Measurements from ENCODE around the gene SHISA8.
"Not testable (repeated sequence)": the region's sequence is repeated elsewhere in the genome, so short reads cannot be mapped to it uniquely, and the experiment has no call there.

Gene SHISA8

DNA sequence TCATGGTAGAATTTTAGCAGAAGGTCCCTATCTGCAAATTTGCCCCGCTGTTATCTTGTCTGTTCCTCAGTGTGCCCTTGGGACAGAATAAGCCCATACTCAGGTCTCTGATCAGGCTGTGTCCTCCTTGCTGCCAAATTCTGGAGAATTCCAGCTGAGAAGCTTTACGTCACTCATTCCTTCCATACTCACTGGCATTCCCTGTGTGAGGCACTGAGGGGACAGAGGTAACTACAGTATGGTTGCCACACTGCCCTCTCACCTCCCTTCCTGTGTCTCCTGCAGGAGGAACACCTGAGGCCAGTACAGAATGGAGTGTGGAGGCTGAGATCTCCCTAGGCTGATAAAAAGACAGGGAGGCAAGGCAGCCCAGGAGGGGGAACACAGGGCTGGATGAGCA lies 31.5 kb downstream of the SHISA8 start:
- Mint-ChIP-seq H3K27me3 (ENCODE audit: low read depth) (no peaks in the 10 kb centered on the region), H3K9me3 (no peaks in the 10 kb centered on the region), H3K36me3 (ENCODE audit: low read depth) (peaks cover 70% of the 10 kb centered on the region), H3K4me3 (no peak overlapping the region), H3K4me1 (ENCODE audit: low read depth) (peaks cover 2% of the 10 kb centered on the region), H3K27ac (no peak overlapping the region)
- DNase-seq (ENCODE audit: low spot score) = no peak

DNA sequence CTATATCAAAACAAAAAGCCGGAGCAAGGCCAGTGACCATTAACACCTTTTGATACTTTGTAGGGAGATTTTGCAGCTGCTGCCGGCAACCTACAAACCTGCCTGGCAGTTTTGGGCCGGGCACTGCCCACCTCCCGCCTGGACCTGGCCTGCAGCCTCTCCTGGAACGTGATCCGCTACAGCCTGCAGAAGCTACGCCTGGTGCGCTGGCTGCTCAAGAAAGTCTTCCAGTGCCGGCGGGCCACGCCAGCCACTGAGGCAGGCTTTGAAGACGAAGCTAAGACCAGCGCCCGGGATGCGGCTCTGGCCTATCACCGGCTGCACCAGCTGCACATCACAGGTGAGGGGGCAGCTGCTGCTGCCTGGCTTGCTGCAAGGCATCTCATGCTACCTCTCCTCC lies 34.2 kb downstream of the SHISA8 start:
- no peaks in the 10 kb centered on the region for H3K27me3 Mint-ChIP-seq (ENCODE audit: low read depth)
- DNase-seq (ENCODE audit: low spot score) = no peak
- no peak overlapping the region for H3K27ac Mint-ChIP-seq
- no peaks in the 10 kb centered on the region for H3K9me3 Mint-ChIP-seq
- H3K4me1 Mint-ChIP-seq (ENCODE audit: low read depth) = peaks cover 2% of the 10 kb centered on the region
- peaks cover 67% of the 10 kb centered on the region for H3K36me3 Mint-ChIP-seq (ENCODE audit: low read depth)
- no peak overlapping the region for H3K4me3 Mint-ChIP-seq

DNA sequence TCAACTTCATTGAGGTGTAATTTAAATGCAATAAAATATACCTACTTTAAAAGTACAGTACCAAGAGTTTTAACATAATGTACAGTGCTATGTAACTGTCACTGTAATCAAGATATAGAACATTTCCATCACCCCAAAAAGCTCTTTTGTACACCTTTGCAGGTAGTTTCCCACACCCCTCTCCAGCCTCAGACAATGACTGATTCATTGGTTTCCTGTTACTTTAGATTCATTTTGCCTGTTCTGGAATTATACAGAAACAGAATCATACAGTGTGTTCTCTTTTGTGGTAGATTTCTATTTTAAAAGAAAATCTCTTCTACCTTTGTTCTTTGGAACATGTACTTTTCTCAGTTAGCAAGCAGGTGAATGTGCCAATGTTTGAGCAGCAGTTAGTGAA lies 38.2 kb downstream of the SHISA8 start:
- Mint-ChIP-seq H3K36me3 (ENCODE audit: low read depth) (peaks cover 68% of the 10 kb centered on the region), H3K9me3 (no peaks in the 10 kb centered on the region), H3K27ac (peak overlapping the region; percentile 11), H3K4me3 (no peak overlapping the region), H3K4me1 (ENCODE audit: low read depth) (no peaks in the 10 kb centered on the region), H3K27me3 (ENCODE audit: low read depth) (no peaks in the 10 kb centered on the region)
- no peak for DNase-seq (ENCODE audit: low spot score)

DNA sequence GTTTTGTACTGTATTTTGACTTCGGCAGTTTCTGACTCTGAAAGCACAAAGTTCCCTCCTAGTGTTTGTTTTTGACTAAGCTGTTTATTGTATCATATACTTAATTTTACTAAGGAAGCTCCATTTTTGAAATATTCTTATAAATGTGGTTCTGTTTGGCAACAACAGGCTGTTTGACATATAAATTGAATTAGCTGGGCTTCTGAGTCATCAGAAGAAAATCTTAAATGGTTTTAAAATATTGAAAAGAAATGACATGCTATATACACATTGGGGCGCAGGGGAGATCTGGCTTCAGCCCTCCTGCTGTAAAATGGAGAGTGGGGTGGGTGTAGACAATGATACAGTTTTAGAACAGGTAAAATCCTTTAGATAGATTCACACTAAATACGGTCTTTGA lies 38.6 kb downstream of the SHISA8 start:
- H3K4me3 Mint-ChIP-seq = no peak overlapping the region
- no peaks in the 10 kb centered on the region for H3K4me1 Mint-ChIP-seq (ENCODE audit: low read depth)
- no peaks in the 10 kb centered on the region for H3K27me3 Mint-ChIP-seq (ENCODE audit: low read depth)
- DNase-seq (ENCODE audit: low spot score) = no peak
- no peaks in the 10 kb centered on the region for H3K9me3 Mint-ChIP-seq
- no peak overlapping the region for H3K27ac Mint-ChIP-seq
- peaks cover 65% of the 10 kb centered on the region for H3K36me3 Mint-ChIP-seq (ENCODE audit: low read depth)

GRCh38 chr22:41875531-41876270 lies 39.2 kb downstream of the SHISA8 start:
- no peak for DNase-seq (ENCODE audit: low spot score)
- Mint-ChIP-seq H3K4me3 (no peak overlapping the region), H3K4me1 (ENCODE audit: low read depth) (no peaks in the 10 kb centered on the region), H3K36me3 (ENCODE audit: low read depth) (peaks cover 66% of the 10 kb centered on the region), H3K9me3 (no peaks in the 10 kb centered on the region), H3K27ac (peak overlapping the region; percentile 41), H3K27me3 (ENCODE audit: low read depth) (no peaks in the 10 kb centered on the region)

DNA sequence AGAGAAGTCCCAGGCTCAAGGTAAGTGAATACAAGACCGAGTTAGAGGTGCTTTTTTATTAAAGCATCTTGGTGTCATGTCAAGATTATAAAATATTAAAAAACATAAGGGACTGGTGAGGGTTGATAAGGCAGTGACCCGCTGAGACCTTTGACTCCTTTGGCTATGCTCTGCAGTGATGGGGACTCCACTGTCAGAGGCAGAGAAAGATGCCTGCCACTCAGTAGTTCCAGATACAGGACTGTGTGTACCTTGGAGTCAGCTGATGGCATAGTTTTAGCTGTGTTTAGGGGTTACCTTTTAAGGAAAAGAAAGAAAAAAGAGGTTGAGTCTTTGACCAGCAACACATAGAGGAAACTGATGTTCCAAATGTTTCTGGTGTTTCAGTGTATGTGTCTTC lies 40.8 kb downstream of the SHISA8 start:
- DNase-seq (ENCODE audit: low spot score) = no peak
- Mint-ChIP-seq H3K4me1 (ENCODE audit: low read depth) (no peaks in the 10 kb centered on the region), H3K27me3 (ENCODE audit: low read depth) (no peaks in the 10 kb centered on the region), H3K36me3 (ENCODE audit: low read depth) (peaks cover 68% of the 10 kb centered on the region), H3K27ac (no peak overlapping the region), H3K9me3 (no peaks in the 10 kb centered on the region), H3K4me3 (no peak overlapping the region)

DNA sequence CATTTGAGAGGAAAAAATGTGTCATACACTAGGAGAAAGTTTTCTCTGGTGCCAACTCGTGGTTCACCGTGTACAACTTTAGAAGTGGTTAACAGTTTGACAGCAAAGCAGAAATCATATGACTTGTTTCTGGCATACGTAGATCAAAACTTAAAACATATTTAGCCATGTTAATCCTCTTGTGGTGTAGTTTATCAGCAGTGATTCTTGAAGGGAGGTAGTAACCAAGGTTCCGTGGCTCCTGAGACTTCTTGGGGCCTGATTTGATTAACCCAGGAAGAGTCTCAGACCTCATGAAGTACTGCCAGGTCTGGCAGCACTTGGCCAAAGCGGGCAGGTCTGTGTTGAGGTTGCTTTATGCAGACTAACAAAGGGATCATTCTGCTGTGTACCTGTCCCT lies 41.5 kb downstream of the SHISA8 start:
- DNase-seq (ENCODE audit: low spot score) = peak; percentile 31
- Mint-ChIP-seq H3K27ac (peak overlapping the region; percentile 13), H3K4me1 (ENCODE audit: low read depth) (no peaks in the 10 kb centered on the region), H3K9me3 (no peaks in the 10 kb centered on the region), H3K27me3 (ENCODE audit: low read depth) (no peaks in the 10 kb centered on the region), H3K4me3 (no peak overlapping the region), H3K36me3 (ENCODE audit: low read depth) (peaks cover 69% of the 10 kb centered on the region)

GRCh38 chr22:41870786-41871185 lies 44.1 kb downstream of the SHISA8 start:
- peaks cover 62% of the 10 kb centered on the region for H3K36me3 Mint-ChIP-seq (ENCODE audit: low read depth)
- no peaks in the 10 kb centered on the region for H3K4me1 Mint-ChIP-seq (ENCODE audit: low read depth)
- H3K27ac Mint-ChIP-seq = no peak overlapping the region
- H3K27me3 Mint-ChIP-seq (ENCODE audit: low read depth) = no peaks in the 10 kb centered on the region
- no peak for DNase-seq (ENCODE audit: low spot score)
- H3K9me3 Mint-ChIP-seq = no peaks in the 10 kb centered on the region
- H3K4me3 Mint-ChIP-seq = no peak overlapping the region

DNA sequence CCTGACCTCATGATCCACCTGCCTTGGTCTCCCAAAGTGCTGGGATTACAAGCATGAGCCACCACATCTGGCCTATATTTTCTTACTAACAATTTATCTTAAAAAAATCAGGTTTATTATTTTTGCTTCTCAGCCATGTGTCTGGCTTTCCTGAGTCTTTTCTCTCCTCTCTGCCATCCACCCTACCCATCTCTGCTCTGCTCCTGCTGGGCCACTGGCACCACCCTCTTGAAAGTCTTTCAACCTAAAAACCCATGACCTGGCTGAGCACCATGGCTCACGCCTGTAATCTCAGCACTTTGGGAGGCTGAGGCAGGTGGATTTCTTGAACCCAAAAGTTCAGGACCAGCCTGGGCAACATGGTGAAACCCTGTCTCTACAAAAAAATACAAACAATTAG lies 44.8 kb downstream of the SHISA8 start:
- not testable (repeated sequence) for H3K27me3 Mint-ChIP-seq (ENCODE audit: low read depth); DNase-seq (ENCODE audit: low spot score); H3K9me3 Mint-ChIP-seq; H3K4me1 Mint-ChIP-seq (ENCODE audit: low read depth); H3K4me3 Mint-ChIP-seq; H3K27ac Mint-ChIP-seq
- H3K36me3 Mint-ChIP-seq (ENCODE audit: low read depth) = peaks cover 55% of the 10 kb centered on the region

- no peak overlapping the region for H3K27ac Mint-ChIP-seq
- peaks cover 3% of the 10 kb centered on the region for H3K4me1 Mint-ChIP-seq (ENCODE audit: low read depth)
- no peaks in the 10 kb centered on the region for H3K9me3 Mint-ChIP-seq
- H3K27me3 Mint-ChIP-seq (ENCODE audit: low read depth) = no peaks in the 10 kb centered on the region
- no peak for DNase-seq (ENCODE audit: low spot score)
- no peak overlapping the region for H3K4me3 Mint-ChIP-seq
- H3K36me3 Mint-ChIP-seq (ENCODE audit: low read depth) = peaks cover 48% of the 10 kb centered on the region
These were observed 46.3 kb downstream of the SHISA8 start for GRCh38 chr22:41868556-41868955.

DNA sequence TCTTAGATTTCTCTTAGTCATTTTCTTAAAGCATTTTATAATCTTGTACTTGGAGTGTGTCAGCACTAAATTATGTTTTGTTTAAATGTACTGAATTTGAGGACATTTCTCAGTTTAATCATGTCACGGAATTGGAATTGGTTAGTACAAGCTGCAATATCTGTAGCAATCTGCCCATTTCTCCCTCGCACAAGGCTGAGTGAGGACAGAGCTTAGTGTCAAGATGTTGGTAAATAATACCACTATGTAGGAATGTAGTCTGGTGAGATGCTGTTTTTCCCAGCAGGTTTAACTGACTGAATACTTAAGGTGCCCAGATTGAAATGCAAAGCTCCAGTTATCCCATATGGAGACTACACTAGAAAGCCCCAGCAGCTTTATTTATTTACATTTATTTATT lies 51.4 kb downstream of the SHISA8 start:
- Mint-ChIP-seq H3K4me1 (ENCODE audit: low read depth) (peaks cover 40% of the 10 kb centered on the region), H3K36me3 (ENCODE audit: low read depth) (peaks cover 24% of the 10 kb centered on the region), H3K27me3 (ENCODE audit: low read depth) (no peaks in the 10 kb centered on the region), H3K9me3 (no peaks in the 10 kb centered on the region), H3K27ac (peak overlapping the region; percentile 78), H3K4me3 (no peak overlapping the region)
- DNase-seq (ENCODE audit: low spot score) = no peak

GRCh38 chr22:41862530-41863266 lies 52.2 kb downstream of the SHISA8 start:
- peak; percentile 77 for DNase-seq (ENCODE audit: low spot score)
- no peaks in the 10 kb centered on the region for H3K9me3 Mint-ChIP-seq

GRCh38 chr22:41862160-41862529 lies 52.7 kb downstream of the SHISA8 start:
- Mint-ChIP-seq H3K9me3 (no peaks in the 10 kb centered on the region), H3K36me3 (ENCODE audit: low read depth) (peaks cover 19% of the 10 kb centered on the region), H3K27ac (peak overlapping the region; percentile 78), H3K4me1 (ENCODE audit: low read depth) (peaks cover 51% of the 10 kb centered on the region), H3K4me3 (peak overlapping the region; percentile 47), H3K27me3 (ENCODE audit: low read depth) (no peaks in the 10 kb centered on the region)
- DNase-seq (ENCODE audit: low spot score) = peak; percentile 65

More at GRCh38 chr22:41862530-41863266, 52.2 kb downstream of the SHISA8 start:
- Mint-ChIP-seq H3K27me3 (ENCODE audit: low read depth) (no peaks in the 10 kb centered on the region), H3K4me3 (peak overlapping the region; percentile 47), H3K27ac (peak overlapping the region; percentile 78), H3K36me3 (ENCODE audit: low read depth) (peaks cover 19% of the 10 kb centered on the region), H3K4me1 (ENCODE audit: low read depth) (peaks cover 47% of the 10 kb centered on the region)
